Fibroblast of pulmonary artery (primary cell): ENCODE measurements around the gene SEPTIN12.
"Not testable (repeated sequence)": the region's sequence is repeated elsewhere in the genome, so short reads cannot be mapped to it uniquely, and the experiment has no call there.

Experiments used
- DNase-seq: peaks from one replicate; pipeline ENCODE4 v3.0.0-alpha.2; 2010; ENCODE audit warnings: low read depth
- H3K4me3 ChIP-seq: replicated peaks from 2 replicates; pipeline ENCODE4 v1.5.1; 2011; ENCODE audit warnings: low read depth, mild to moderate bottlenecking, control low read depth, low read length, moderate library complexity
- TF ChIP-seq, protein P1 (sequence below): IDR thresholded peaks from 2 replicates; pipeline ENCODE4 v1.5.1; 2011; ENCODE audit warnings: mild to moderate bottlenecking, control low read depth, low read length, inconsistent platforms; ENCODE audit errors: missing control alignments

SEPTIN12 gene

GRCh38 chr16:4790871-4791270, 2.7 kb upstream of the SEPTIN12 start:
- no peak overlapping the region for H3K4me3 ChIP-seq
- no peak for DNase-seq
- TF ChIP-seq, protein P1, sequence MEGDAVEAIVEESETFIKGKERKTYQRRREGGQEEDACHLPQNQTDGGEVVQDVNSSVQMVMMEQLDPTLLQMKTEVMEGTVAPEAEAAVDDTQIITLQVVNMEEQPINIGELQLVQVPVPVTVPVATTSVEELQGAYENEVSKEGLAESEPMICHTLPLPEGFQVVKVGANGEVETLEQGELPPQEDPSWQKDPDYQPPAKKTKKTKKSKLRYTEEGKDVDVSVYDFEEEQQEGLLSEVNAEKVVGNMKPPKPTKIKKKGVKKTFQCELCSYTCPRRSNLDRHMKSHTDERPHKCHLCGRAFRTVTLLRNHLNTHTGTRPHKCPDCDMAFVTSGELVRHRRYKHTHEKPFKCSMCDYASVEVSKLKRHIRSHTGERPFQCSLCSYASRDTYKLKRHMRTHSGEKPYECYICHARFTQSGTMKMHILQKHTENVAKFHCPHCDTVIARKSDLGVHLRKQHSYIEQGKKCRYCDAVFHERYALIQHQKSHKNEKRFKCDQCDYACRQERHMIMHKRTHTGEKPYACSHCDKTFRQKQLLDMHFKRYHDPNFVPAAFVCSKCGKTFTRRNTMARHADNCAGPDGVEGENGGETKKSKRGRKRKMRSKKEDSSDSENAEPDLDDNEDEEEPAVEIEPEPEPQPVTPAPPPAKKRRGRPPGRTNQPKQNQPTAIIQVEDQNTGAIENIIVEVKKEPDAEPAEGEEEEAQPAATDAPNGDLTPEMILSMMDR, result no peak

- TF ChIP-seq, protein P1, result no peak
- no peak for DNase-seq
- no peak overlapping the region for H3K4me3 ChIP-seq
Measured at GRCh38 chr16:4790261-4790660, 2.1 kb upstream of the SEPTIN12 start.

DNA sequence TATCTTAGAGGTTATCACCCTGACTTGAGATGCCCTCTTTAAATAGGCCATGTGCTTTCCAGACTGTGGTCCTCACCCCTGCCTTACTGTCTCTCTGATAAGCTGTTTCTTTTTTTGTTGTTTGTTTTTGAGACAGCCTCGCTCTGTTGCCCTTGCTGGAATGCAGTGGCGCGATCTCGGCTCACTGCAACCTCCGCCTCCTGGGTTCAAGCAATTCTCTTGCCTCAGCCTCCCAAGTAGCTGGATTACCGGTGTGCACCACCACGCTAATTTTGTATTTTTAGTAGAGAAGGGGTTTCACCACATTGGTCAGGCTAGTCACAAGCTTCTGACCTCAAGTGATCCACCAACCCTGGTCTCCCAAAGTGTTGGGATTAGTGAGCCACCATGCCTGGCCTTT, 765 bp upstream of the SEPTIN12 start:
- TF ChIP-seq, protein P1, result no peak
- no peak overlapping the region for H3K4me3 ChIP-seq
- DNase-seq, result no peak

GRCh38 chr16:4788489-4788889, 344 bp upstream of the SEPTIN12 start:
- no peak overlapping the region for H3K4me3 ChIP-seq
- TF ChIP-seq, protein P1, result no peak
- DNase-seq, result no peak

DNA sequence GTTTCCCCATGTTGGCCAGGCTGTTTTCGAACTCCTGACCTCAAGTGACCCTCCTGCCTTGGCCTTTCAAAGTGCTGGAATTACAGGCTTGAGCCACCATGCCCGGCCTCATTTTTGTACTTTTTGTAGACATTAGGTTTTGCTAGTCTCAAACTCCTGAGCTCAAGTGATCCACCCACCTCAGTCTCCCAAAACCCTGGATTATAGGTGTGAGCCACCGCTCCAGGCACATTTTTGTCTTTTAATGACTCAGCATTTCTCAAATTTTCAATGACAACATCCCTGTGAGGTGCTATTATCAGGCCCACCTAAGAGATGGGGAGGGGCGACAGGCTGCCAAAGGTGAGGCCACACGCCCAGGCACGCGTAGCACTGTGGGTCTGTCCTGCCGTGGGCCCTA, 1.1 kb downstream of the SEPTIN12 start:
- DNase-seq, result no peak
- TF ChIP-seq, protein P1, result no peak
- H3K4me3 ChIP-seq, result no peak overlapping the region

DNA sequence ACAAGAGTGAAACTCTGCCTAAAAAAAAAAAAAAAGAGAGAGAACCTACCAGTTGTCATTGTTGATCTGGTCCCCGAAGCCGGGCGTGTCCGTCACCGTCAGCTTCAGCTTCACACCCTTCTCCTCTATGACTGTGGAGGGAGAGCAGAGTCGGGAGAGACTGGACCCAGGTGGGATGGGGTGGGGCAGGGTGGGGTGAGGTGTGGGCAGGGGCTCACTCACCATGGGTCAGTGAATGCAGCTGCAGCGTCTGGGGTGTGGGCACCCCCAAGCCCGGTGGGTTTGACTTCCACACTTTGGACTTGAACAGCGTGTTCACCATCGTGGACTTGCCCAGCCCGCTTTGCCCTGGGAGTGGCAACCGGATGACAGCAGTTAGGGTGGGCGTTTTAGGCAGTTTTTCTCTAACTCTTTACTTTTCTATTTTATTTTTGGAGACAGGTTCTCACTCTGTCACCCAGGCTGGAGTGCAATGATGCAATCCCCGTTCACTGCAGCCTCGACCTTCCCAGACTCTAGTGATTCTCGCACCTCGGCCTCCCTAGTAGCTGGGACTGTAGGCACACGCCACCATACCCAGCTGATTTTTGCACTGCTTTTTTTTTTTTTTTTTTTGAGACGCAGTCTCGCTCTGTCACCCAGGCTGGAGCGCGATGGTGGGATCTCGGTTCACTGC, 2.2 kb downstream of the SEPTIN12 start:
- DNase-seq, result no peak
- H3K4me3 ChIP-seq, result no peak overlapping the region
- TF ChIP-seq, protein P1, result no peak

DNA sequence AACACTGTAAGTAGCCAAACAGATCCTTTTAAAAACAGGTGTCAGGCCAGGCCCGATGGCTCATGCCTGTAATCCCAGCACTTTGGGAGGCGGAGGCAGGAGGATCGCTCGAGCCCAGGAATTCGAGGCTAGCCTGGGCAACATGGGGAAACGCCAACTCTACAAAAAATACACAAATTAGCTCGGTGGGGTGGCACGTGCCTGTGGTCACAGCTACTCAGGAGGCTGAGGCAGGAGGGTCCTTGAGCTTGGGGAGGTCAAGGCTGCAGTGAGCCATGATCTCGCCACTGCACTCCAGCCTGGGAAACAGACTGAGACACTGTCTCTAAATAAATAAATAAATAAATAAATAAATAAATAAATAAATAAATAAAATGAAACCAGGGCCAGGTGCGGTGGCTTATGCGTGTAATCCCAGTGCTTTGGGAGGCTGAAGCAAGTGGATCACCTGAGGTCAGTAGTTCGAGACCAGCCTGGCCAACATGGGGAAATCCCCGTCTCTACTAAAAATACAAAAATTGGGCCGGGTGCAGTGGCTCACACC, 3.6 kb downstream of the SEPTIN12 start:
- DNase-seq, H3K4me3 ChIP-seq: not testable (repeated sequence)
